Upper lobe of left lung (tissue), 6 donors: ENCODE results near the gene WNT11. TPM values are rescaled to one million over a fixed set of nuclear protein-coding genes. Genes with fewer than 3 reads are reported as not detected.

Experiments used
- ATAC-seq, 2 donors: fragments of 200-7000 bp; cut with Tn5 transposase; one replicate each; pipeline ENCODE4 v1.9.1; 2022; ENCODE audit warnings: mild to moderate bottlenecking in 2 of 2, moderate library complexity in 2 of 2; ENCODE audit not compliant: low FRiP score in 2 of 2
- DNase-seq, 2 donors: peaks; one replicate each; pipeline ENCODE4 v3.0.0-alpha.2; 2019 to 2020
- H3K27ac ChIP-seq, 4 donors: fragments of 200-600 bp; sonication (generic); one replicate each; pipeline ENCODE4 v1.5.1; 2016 to 2019
- H3K27me3 ChIP-seq, 4 donors: fragments of 200-600 bp; sonication (generic); one replicate each; pipeline ENCODE4 v1.5.1; 2017 to 2019
- H3K36me3 ChIP-seq, 4 donors: fragments of 200-600 bp; sonication (generic); one replicate each; pipeline ENCODE4 v1.5.1; 2016 to 2019
- H3K4me1 ChIP-seq, 4 donors: fragments of 200-600 bp; sonication (generic); one replicate each; pipeline ENCODE4 v1.5.1; 2018 to 2019
- H3K4me3 ChIP-seq, 4 donors: fragments of 200-600 bp; sonication (generic); one replicate each; pipeline ENCODE4 v1.5.1; 2017 to 2019; ENCODE audit warnings: mild to moderate bottlenecking in 2 of 4, moderate library complexity in 1 of 4
- H3K9me3 ChIP-seq, 4 donors: fragments of 200-600 bp; sonication (generic); one replicate each; pipeline ENCODE4 v1.5.1; 2018 to 2019
- CTCF ChIP-seq, 6 experiments: fragments of 450-650 bp in 4 of 6; fragments of 200-600 bp in 2 of 6; sonication (generic) in 2 of 6; IDR thresholded peaks; one replicate each; pipeline ENCODE4 v1.5.1; 2016 to 2019; ENCODE audit warnings: antibody characterized with exemption in 6 of 6
- EP300 ChIP-seq, 4 donors: sonication (generic); formaldehyde crosslinking; IDR thresholded peaks; one replicate each; pipeline ENCODE4 v1.5.1; 2017; ENCODE audit warnings: antibody characterized with exemption in 4 of 4, control low read depth in 2 of 4
- POLR2A ChIP-seq, 4 donors: fragments of 450-650 bp; IDR thresholded peaks; one replicate each; pipeline ENCODE4 v1.5.1; 2016 to 2017; ENCODE audit warnings: antibody characterized with exemption in 4 of 4, mild to moderate bottlenecking in 2 of 4
- POLR2AphosphoS5 ChIP-seq, 2 donors: sonication (generic); formaldehyde crosslinking; IDR thresholded peaks; one replicate each; pipeline ENCODE4 v1.5.1; 2017; ENCODE audit warnings: antibody characterized with exemption in 2 of 2
- WGBS, 2 donors: methylation state at CpG; one replicate each; pipeline ENCODE4 v1.1.5; 2017 to 2018; 5-methylcytosine and 5-hydroxymethylcytosine counted together
- total RNA-seq, 6 donors: library from RNA; depleted of rRNA in 4 of 6; stranded (reverse); fragments of >200 nt in 4 of 6; gene quantifications; one replicate each; pipeline versions ENCODE4 v1.1.0 to v1.2.1, GENCODE V29; 2016 to 2021
- donor health status: DM: no; HTN: no; CAD: no; lungs with moderate emphysema.
- donor health status: DM: no; HTN: yes; CAD: no; lungs with severe emphysema.

Gene WNT11
- total RNA-seq, 6 donors from 2014 or later: 1.7 to 12.9 (median 4.1) TPM

- no peak overlapping the region for H3K4me3 ChIP-seq
- H3K27me3 ChIP-seq: no peaks in the 10 kb centered on the region
- no peaks in the 10 kb centered on the region for H3K9me3 ChIP-seq
- H3K4me1 ChIP-seq: no peaks in the 10 kb centered on the region
- TF ChIP-seq POLR2AphosphoS5 (IDR thresholded peaks at IDR 0.05) (no peak), EP300 (IDR thresholded peaks at IDR 0.05) (no peak), CTCF (IDR thresholded peaks at IDR 0.05) (no peak), POLR2A (IDR thresholded peaks at IDR 0.05) (no peak)
- ATAC-seq: no peak
- no peaks in the 10 kb centered on the region for H3K36me3 ChIP-seq
- 70 to 90% methylated on average over 4 of the region's 4 CpGs for WGBS, 2 donors
- no peak for DNase-seq
- no peak overlapping the region for H3K27ac ChIP-seq
Observed at GRCh38 chr11:76175783-76176182, 30.5 kb downstream of the WNT11 start.

DNA sequence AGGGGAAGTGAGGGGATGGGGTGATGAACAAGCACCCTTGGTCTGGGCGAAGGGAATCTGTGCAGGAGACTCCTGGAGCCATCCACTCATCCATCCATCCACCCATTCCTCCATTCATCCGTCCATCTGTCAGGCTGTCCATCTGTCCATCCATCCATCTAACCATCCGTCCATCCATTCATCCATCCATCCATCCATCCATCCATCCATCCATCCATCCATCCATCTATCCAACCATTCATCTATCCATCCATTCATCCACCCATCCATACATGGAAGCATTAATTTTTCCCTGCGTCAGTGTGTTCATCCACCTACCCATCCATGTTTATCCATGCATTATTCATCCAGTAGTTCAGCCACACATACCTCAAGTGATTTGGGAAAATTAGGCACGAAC, 32.0 kb downstream of the WNT11 start:
- DNase-seq (no peak), ATAC-seq (no peak)
- no peak for TF ChIP-seq EP300 (IDR thresholded peaks at IDR 0.05)
- TF ChIP-seq CTCF (IDR thresholded peaks at IDR 0.05): no peak
- TF ChIP-seq POLR2AphosphoS5 (IDR thresholded peaks at IDR 0.05): no peak
- no peak for TF ChIP-seq POLR2A (IDR thresholded peaks at IDR 0.05)
- H3K9me3 ChIP-seq: no peaks in the 10 kb centered on the region
- no peaks in the 10 kb centered on the region for H3K4me1 ChIP-seq
- no peaks in the 10 kb centered on the region for H3K36me3 ChIP-seq
- no peaks in the 10 kb centered on the region for H3K27me3 ChIP-seq
- WGBS, 2 donors: 92% methylated on average over 5 of the region's 5 CpGs
- H3K27ac ChIP-seq: no peak overlapping the region
- H3K4me3 ChIP-seq: no peak overlapping the region

DNA sequence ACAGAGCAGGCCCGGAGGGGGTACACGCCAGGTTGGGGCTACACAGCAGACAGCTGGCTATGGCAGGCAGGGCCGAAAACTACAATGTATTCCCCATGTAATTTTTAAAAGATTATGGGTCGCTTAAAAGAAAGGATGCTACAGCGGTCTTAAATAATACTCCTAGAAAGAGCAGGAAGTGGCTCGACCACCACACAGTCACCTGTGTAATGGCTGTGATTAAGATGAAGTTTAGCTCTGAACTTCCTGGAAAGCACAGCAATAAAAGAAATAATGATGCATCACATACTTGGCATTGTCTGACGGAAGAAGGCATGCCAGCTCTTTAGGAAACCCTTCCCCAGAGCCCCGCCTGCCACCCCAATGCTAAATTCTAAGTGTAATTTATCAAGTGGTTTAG, 32.6 kb downstream of the WNT11 start:
- DNase-seq (no peak), ATAC-seq (no peak)
- no peak for TF ChIP-seq CTCF (IDR thresholded peaks at IDR 0.05)
- TF ChIP-seq EP300 (IDR thresholded peaks at IDR 0.05): no peak
- no peak for TF ChIP-seq POLR2A (IDR thresholded peaks at IDR 0.05)
- TF ChIP-seq POLR2AphosphoS5 (IDR thresholded peaks at IDR 0.05): no peak
- Histone ChIP-seq H3K4me3 (no peak overlapping the region), H3K9me3 (no peaks in the 10 kb centered on the region), H3K36me3 (no peaks in the 10 kb centered on the region), H3K27me3 (no peaks in the 10 kb centered on the region), H3K27ac (no peak overlapping the region), H3K4me1 (no peaks in the 10 kb centered on the region)
- 78 to 82% methylated on average over 8 of the region's 8 CpGs for whole genome bisulfite sequencing, 2 donors

- H3K36me3 ChIP-seq: no peaks in the 10 kb centered on the region
- H3K4me1 ChIP-seq: no peaks in the 10 kb centered on the region
- H3K9me3 ChIP-seq: no peaks in the 10 kb centered on the region
- H3K27ac ChIP-seq: no peak overlapping the region
- no peak overlapping the region for H3K4me3 ChIP-seq
- ATAC-seq (no peak), DNase-seq (no peak)
- 75 to 83% methylated on average over 3 to 13 of the region's 13 CpGs for WGBS, 2 donors
- no peaks in the 10 kb centered on the region for H3K27me3 ChIP-seq
- TF ChIP-seq POLR2AphosphoS5 (IDR thresholded peaks at IDR 0.05): no peak
- TF ChIP-seq EP300 (IDR thresholded peaks at IDR 0.05): no peak
- no peak for TF ChIP-seq CTCF (IDR thresholded peaks at IDR 0.05)
- TF ChIP-seq POLR2A (IDR thresholded peaks at IDR 0.05): no peak
Observed at GRCh38 chr11:76172583-76172982, 33.7 kb downstream of the WNT11 start.

DNA sequence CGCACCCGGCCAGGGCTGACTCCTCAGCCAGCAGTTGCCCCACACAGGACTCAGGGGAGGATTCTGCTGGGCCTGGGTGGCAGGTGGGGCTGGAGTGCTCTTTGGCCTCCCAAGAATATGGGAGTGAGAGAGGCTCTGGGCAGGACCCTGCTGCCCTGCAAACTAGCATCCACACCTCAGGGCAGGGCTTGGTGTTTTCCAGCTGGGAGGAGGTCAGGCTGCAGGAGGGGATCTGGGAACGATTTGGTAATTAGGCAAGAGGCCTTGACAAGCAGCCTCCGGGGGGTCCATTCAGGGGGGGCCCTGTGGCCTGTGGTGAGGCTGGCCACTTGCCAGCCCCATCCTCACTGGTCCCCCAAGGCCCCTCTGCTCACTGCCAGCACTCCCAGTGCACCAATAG, 35.8 kb downstream of the WNT11 start:
- no peak for DNase-seq
- no peak for ATAC-seq
- Histone ChIP-seq H3K4me1 (no peaks in the 10 kb centered on the region), H3K27me3 (no peaks in the 10 kb centered on the region), H3K36me3 (no peaks in the 10 kb centered on the region), H3K9me3 (no peaks in the 10 kb centered on the region), H3K27ac (no peak overlapping the region), H3K4me3 (no peak overlapping the region)
- TF ChIP-seq CTCF (IDR thresholded peaks at IDR 0.05) (no peak), POLR2A (IDR thresholded peaks at IDR 0.05) (no peak), POLR2AphosphoS5 (IDR thresholded peaks at IDR 0.05) (no peak), EP300 (IDR thresholded peaks at IDR 0.05) (no peak)
- WGBS, 2 donors: 100% methylated on average over 2 of the region's 4 CpGs
